Measurements from ENCODE around the gene RAB6A.

The RAB6A gene

GRCh38 chr11:73645972-73646631, 114.8 kb downstream of the RAB6A start, which contains the start of gene PLEKHB1:
Gene PLEKHB1 (plus strand): TSS chr11:73646581. CDS start chr11:73646609, 28 bp downstream.
- Mint-ChIP-seq H3K4me1 (peaks cover 12% of the 10 kb centered on the region), H3K27ac (peak within 1 kb of the TSS; percentile 78), H3K27me3 (no peaks in the 10 kb centered on the region), H3K36me3 (no peaks in the 10 kb centered on the region), H3K9me3 (no peaks in the 10 kb centered on the region), H3K4me3 (peak within 1 kb of the TSS; percentile 80)
- ATAC-seq, result no peak

GRCh38 chr11:73645121-73645969, 115.5 kb downstream of the RAB6A start:
- H3K27me3 Mint-ChIP-seq, result peaks cover 5% of the 10 kb centered on the region
- peaks cover 12% of the 10 kb centered on the region for H3K4me1 Mint-ChIP-seq
- no peak overlapping the region for H3K27ac Mint-ChIP-seq
- H3K36me3 Mint-ChIP-seq, result no peaks in the 10 kb centered on the region
- ATAC-seq, result no peak
- no peaks in the 10 kb centered on the region for H3K9me3 Mint-ChIP-seq
- H3K4me3 Mint-ChIP-seq, result no peak overlapping the region

GRCh38 chr11:73641668-73642067, 119.2 kb downstream of the RAB6A start:
- no peaks in the 10 kb centered on the region for H3K4me1 Mint-ChIP-seq
- no peaks in the 10 kb centered on the region for H3K36me3 Mint-ChIP-seq
- no peaks in the 10 kb centered on the region for H3K9me3 Mint-ChIP-seq
- H3K27ac Mint-ChIP-seq, result no peak overlapping the region
- ATAC-seq, result no peak
- H3K4me3 Mint-ChIP-seq, result no peak overlapping the region
- H3K27me3 Mint-ChIP-seq, result peaks cover 13% of the 10 kb centered on the region

GRCh38 chr11:73640592-73640991, 120.3 kb downstream of the RAB6A start:
- no peaks in the 10 kb centered on the region for H3K9me3 Mint-ChIP-seq

GRCh38 chr11:73637012-73637411, 123.9 kb downstream of the RAB6A start:
- Mint-ChIP-seq H3K4me3 (no peak overlapping the region), H3K36me3 (no peaks in the 10 kb centered on the region), H3K9me3 (no peaks in the 10 kb centered on the region), H3K27me3 (peaks cover 13% of the 10 kb centered on the region), H3K27ac (no peak overlapping the region), H3K4me1 (no peaks in the 10 kb centered on the region)
- ATAC-seq, result no peak

More at GRCh38 chr11:73640592-73640991, 120.3 kb downstream of the RAB6A start:
- no peak overlapping the region for H3K27ac Mint-ChIP-seq
- peaks cover 13% of the 10 kb centered on the region for H3K27me3 Mint-ChIP-seq
- H3K4me3 Mint-ChIP-seq, result no peak overlapping the region
- no peaks in the 10 kb centered on the region for H3K36me3 Mint-ChIP-seq
- ATAC-seq, result no peak
- no peaks in the 10 kb centered on the region for H3K4me1 Mint-ChIP-seq

- ATAC-seq, result no peak
- no peaks in the 10 kb centered on the region for H3K36me3 Mint-ChIP-seq
- no peaks in the 10 kb centered on the region for H3K4me1 Mint-ChIP-seq
- H3K4me3 Mint-ChIP-seq, result no peak overlapping the region
- H3K27me3 Mint-ChIP-seq, result peaks cover 13% of the 10 kb centered on the region
- no peaks in the 10 kb centered on the region for H3K9me3 Mint-ChIP-seq
- H3K27ac Mint-ChIP-seq, result no peak overlapping the region
These were observed 124.6 kb downstream of the RAB6A start for GRCh38 chr11:73636249-73636648.

GRCh38 chr11:73635721-73636120, 125.2 kb downstream of the RAB6A start:
- no peak overlapping the region for H3K4me3 Mint-ChIP-seq
- ATAC-seq, result no peak
- H3K27me3 Mint-ChIP-seq, result peaks cover 12% of the 10 kb centered on the region
- no peaks in the 10 kb centered on the region for H3K36me3 Mint-ChIP-seq
- no peak overlapping the region for H3K27ac Mint-ChIP-seq
- H3K9me3 Mint-ChIP-seq, result no peaks in the 10 kb centered on the region
- H3K4me1 Mint-ChIP-seq, result no peaks in the 10 kb centered on the region

GRCh38 chr11:73633999-73634398, 126.9 kb downstream of the RAB6A start:
- Mint-ChIP-seq H3K4me3 (no peak overlapping the region), H3K9me3 (no peaks in the 10 kb centered on the region), H3K27ac (no peak overlapping the region), H3K4me1 (no peaks in the 10 kb centered on the region), H3K27me3 (no peaks in the 10 kb centered on the region), H3K36me3 (no peaks in the 10 kb centered on the region)
- no peak for ATAC-seq

- Mint-ChIP-seq H3K9me3 (no peaks in the 10 kb centered on the region), H3K27ac (no peak overlapping the region), H3K4me3 (no peak overlapping the region), H3K4me1 (no peaks in the 10 kb centered on the region), H3K36me3 (no peaks in the 10 kb centered on the region), H3K27me3 (no peaks in the 10 kb centered on the region)
- no peak for ATAC-seq
These were observed 127.9 kb downstream of the RAB6A start for GRCh38 chr11:73632996-73633395.

- Mint-ChIP-seq H3K27me3 (peaks cover 1% of the 10 kb centered on the region), H3K36me3 (no peaks in the 10 kb centered on the region), H3K4me3 (no peak overlapping the region), H3K27ac (no peak overlapping the region), H3K4me1 (peaks cover 5% of the 10 kb centered on the region), H3K9me3 (no peaks in the 10 kb centered on the region)
- ATAC-seq, result no peak
These were observed 131.0 kb downstream of the RAB6A start for GRCh38 chr11:73629907-73630306.

GRCh38 chr11:73625696-73626318, 135.1 kb downstream of the RAB6A start:
- peaks cover 21% of the 10 kb centered on the region for H3K4me1 Mint-ChIP-seq

More at GRCh38 chr11:73625696-73626318, 135.1 kb downstream of the RAB6A start:
- Mint-ChIP-seq H3K36me3 (no peaks in the 10 kb centered on the region), H3K4me3 (no peak overlapping the region), H3K27ac (no peak overlapping the region), H3K27me3 (peaks cover 22% of the 10 kb centered on the region), H3K9me3 (no peaks in the 10 kb centered on the region)
- peak; percentile 66 for ATAC-seq
